Osteoblast (primary cell): ENCODE results near the gene MRPL4. TPM values are rescaled to one million over a fixed set of nuclear protein-coding genes. Genes with fewer than 3 reads are reported as not detected.

ENCODE experiments used
- DNase-seq: peaks from one replicate; pipeline ENCODE4 v3.0.0; 2011; ENCODE audit warnings: low spot score, mixed read lengths; ENCODE audit not compliant: insufficient read length; ENCODE audit errors: missing footprints
- H2AFZ ChIP-seq: 2 replicates; pipeline ENCODE4 v1.6.0; 2011; ENCODE audit warnings: mild to moderate bottlenecking, low read length
- H3K27ac ChIP-seq: 2 replicates; pipeline ENCODE4 v1.5.1; 2011; ENCODE audit warnings: mild to moderate bottlenecking, low read depth, low read length, moderate library complexity
- H3K27me3 ChIP-seq: 2 replicates; pipeline ENCODE4 v1.6.0; 2012; ENCODE audit warnings: mild to moderate bottlenecking, control low read depth, inconsistent platforms, low read length, moderate library complexity; ENCODE audit not compliant: insufficient read depth
- H3K36me3 ChIP-seq: 2 replicates; pipeline ENCODE4 v1.5.1; 2011; ENCODE audit warnings: mild to moderate bottlenecking, low read length, control low read depth, moderate library complexity; ENCODE audit not compliant: insufficient read depth
- H3K4me1 ChIP-seq: 2 replicates; pipeline ENCODE4 v1.5.1; 2011; ENCODE audit warnings: mild to moderate bottlenecking, low read length, control low read depth, moderate library complexity; ENCODE audit not compliant: insufficient read depth
- H3K4me2 ChIP-seq: 2 replicates; pipeline ENCODE4 v1.6.0; 2011; ENCODE audit warnings: mild to moderate bottlenecking, low read length; ENCODE audit not compliant: insufficient read depth
- H3K4me3 ChIP-seq: fragments of 200-600 bp; sonication (generic); 3 replicates; pipeline ENCODE4 v1.5.1; 2012; ENCODE audit warnings: mild to moderate bottlenecking, low read length, inconsistent platforms; ENCODE audit not compliant: insufficient read depth
- H3K79me2 ChIP-seq: 2 replicates; pipeline ENCODE4 v1.6.0; 2012; ENCODE audit warnings: mild to moderate bottlenecking, low read length, control low read depth, inconsistent platforms; ENCODE audit not compliant: insufficient read depth
- H3K9me3 ChIP-seq: 2 replicates; pipeline ENCODE4 v1.5.1; 2011; ENCODE audit warnings: low read depth, low read length, control low read depth
- H4K20me1 ChIP-seq: 2 replicates; pipeline ENCODE4 v1.6.0; 2012; ENCODE audit warnings: mild to moderate bottlenecking, low read length, control low read depth; ENCODE audit not compliant: insufficient read depth
- CTCF ChIP-seq: IDR thresholded peaks from 2 replicates; pipeline ENCODE4 v1.5.1; 2011; ENCODE audit warnings: mild to moderate bottlenecking, low read depth, low read length, moderate library complexity; ENCODE audit errors: extremely low read depth
- total RNA-seq: library from RNA; depleted of rRNA; stranded (reverse); fragments of >200 nt; gene quantifications from 2 replicates; pipeline ENCODE4 v1.2.3, GENCODE V29; 2012

MRPL4 gene
- total RNA-seq, 1 donor: 37.3 TPM

GRCh38 chr19:10230173-10230860, 21.7 kb upstream of the MRPL4 start:
- Histone ChIP-seq H3K9me3 (no peaks in the 10 kb centered on the region), H3K4me3 (peak overlapping the region; percentile 92), H3K27ac (peak overlapping the region; percentile 83), H3K4me1 (peaks cover 12% of the 10 kb centered on the region), H3K36me3 (no peaks in the 10 kb centered on the region), H2AFZ (peak overlapping the region; percentile 74), H3K27me3 (no peaks in the 10 kb centered on the region), H4K20me1 (peaks cover 24% of the 10 kb centered on the region), H3K79me2 (peaks cover 13% of the 10 kb centered on the region), H3K4me2 (peak overlapping the region; percentile 81)
- DNase-seq: peak; percentile 91
- no peak for TF ChIP-seq CTCF

- H2AFZ ChIP-seq: peak within 1 kb of the TSS; percentile 74
Measured at GRCh38 chr19:10230861-10231611, 21.0 kb upstream of the MRPL4 start, which contains the start of gene S1PR2. Gene S1PR2, minus strand, starts transcription at chr19:10231331. Its CDS starts 6,426 bp downstream, at chr19:10224905.

GRCh38 chr19:10231612-10232228, 20.3 kb upstream of the MRPL4 start:
- TF ChIP-seq CTCF: no peak

More at GRCh38 chr19:10230861-10231611, 21.0 kb upstream of the MRPL4 start, which contains the start of gene S1PR2:
- Histone ChIP-seq H3K27ac (peak within 1 kb of the TSS; percentile 83), H3K4me2 (peak within 1 kb of the TSS; percentile 81), H3K79me2 (peaks cover 13% of the 10 kb centered on the region), H3K36me3 (no peaks in the 10 kb centered on the region), H3K4me1 (peaks cover 12% of the 10 kb centered on the region), H4K20me1 (peaks cover 20% of the 10 kb centered on the region), H3K4me3 (peak within 1 kb of the TSS; percentile 92), H3K27me3 (no peaks in the 10 kb centered on the region), H3K9me3 (no peaks in the 10 kb centered on the region)
- DNase-seq: peak; percentile 98
- no peak for TF ChIP-seq CTCF

GRCh38 chr19:10233946-10234345, 18.1 kb upstream of the MRPL4 start:
- Histone ChIP-seq H3K4me3 (no peak overlapping the region), H3K27me3 (no peaks in the 10 kb centered on the region), H3K4me1 (peaks cover 25% of the 10 kb centered on the region), H3K36me3 (no peaks in the 10 kb centered on the region), H3K27ac (no peak overlapping the region), H4K20me1 (peaks cover 8% of the 10 kb centered on the region), H3K9me3 (no peaks in the 10 kb centered on the region), H2AFZ (no peak overlapping the region), H3K4me2 (no peak overlapping the region), H3K79me2 (peaks cover 9% of the 10 kb centered on the region)
- no peak for TF ChIP-seq CTCF
- no peak for DNase-seq

More at GRCh38 chr19:10231612-10232228, 20.3 kb upstream of the MRPL4 start:
- Histone ChIP-seq H3K9me3 (no peaks in the 10 kb centered on the region), H3K4me2 (peak overlapping the region; percentile 58), H3K79me2 (peaks cover 13% of the 10 kb centered on the region), H2AFZ (no peak overlapping the region), H3K36me3 (no peaks in the 10 kb centered on the region), H3K4me1 (peaks cover 13% of the 10 kb centered on the region), H3K4me3 (peak overlapping the region; percentile 92), H3K27ac (peak overlapping the region; percentile 56), H3K27me3 (no peaks in the 10 kb centered on the region), H4K20me1 (peaks cover 19% of the 10 kb centered on the region)
- DNase-seq: no peak
